Left forelimb (tissue), 1 donor: ENCODE data around the gene GASK1A.
"Not testable (repeated sequence)": the region's sequence is repeated elsewhere in the genome, so short reads cannot be mapped to it uniquely, and the experiment has no call there.

Experiments
- DNase-seq: peaks from one replicate; pipeline ENCODE4 v3.0.0-alpha.2; 2018; ENCODE audit warnings: low spot score

Gene GASK1A

DNA sequence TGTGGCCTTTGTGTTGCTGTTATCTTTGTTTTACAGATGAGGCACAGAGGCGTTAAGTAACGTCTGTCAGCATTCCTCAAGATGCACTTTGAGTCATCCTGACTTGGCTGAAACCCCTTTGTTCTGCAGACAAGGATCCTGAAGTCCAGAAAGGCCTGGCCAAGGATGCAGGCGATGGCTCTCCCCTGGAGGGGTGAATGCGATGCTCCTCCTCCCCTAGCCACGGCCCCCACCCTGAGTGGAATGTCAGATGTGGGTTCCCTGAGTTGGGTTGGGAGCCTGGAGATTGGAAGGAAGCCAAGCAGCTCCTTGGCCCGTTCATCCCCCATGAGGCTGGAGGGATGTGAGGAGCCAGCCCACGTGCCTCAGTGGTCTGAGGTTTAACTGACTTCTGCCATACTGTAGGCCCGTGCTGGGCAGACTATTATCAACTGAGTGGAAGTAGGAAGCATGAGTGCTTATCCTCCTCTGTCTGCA is 83.5 kb downstream of the GASK1A start:
- no peak for DNase-seq

DNA sequence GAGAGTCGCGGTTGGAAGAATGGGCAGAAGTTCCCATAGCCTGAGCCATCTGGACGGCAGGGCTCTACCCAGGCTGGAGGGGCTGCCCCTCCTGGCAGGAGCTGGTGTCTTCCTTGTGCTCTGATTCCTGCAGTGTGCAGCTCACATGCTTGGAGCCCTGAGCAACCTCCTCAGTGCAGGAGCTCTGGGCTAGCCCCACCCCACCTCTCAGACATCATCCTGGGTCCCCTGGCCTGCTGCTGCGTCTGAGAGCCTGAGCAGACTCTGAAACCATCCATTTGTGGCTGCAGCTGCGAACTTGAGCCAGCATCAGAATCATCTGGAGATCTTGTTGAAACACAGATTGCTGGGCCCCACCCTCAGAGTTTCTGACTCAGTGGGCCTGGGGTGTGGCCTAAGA is 84.0 kb downstream of the GASK1A start:
- DNase-seq: no peak

DNA sequence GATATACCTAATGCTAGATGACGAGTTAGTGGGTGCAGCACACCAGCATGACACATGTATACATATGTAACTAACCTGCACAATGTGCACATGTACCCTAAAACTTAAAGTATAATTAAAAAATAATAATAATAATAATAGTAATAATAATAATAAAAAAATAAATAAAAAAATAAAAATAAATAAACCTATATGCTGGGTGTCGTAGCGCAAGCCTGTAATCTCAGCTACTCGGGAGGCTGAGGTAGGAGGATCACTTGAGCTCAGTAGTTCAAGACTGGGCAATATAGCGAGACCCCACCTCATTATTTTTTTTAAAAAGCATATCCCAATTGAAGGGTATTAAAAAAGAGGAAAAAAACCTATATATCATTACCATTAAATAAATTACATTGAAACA is 91.6 kb downstream of the GASK1A start:
- DNase-seq: not testable (repeated sequence)

DNA sequence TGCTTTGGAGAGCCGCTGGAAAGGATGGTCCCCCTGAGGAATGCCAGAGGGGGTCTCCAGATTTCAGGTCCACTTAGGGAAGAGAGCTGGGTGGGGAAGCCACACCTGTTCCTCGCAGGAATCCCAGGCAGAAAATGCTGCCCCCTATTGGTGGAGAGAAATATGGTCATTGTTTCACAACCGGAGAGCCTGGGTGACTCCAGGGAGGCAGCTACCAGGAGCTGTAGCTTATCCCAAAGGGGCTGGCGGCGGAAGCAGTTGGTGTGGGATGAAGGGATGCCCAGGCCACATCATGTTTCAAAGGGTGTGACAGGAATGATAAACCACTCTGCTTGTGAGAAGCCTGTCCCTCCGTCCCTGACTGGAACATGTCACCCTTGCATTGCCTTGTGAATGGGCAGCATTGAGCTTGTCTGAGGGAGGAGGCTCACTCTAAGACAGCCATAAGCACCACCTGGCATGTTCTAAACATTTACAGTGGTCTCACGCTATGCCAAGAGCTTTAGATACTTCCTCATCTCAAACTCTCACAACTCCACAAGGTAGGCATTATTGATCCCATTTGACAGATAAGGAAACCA is 92.3 kb downstream of the GASK1A start:
- no peak for DNase-seq

DNA sequence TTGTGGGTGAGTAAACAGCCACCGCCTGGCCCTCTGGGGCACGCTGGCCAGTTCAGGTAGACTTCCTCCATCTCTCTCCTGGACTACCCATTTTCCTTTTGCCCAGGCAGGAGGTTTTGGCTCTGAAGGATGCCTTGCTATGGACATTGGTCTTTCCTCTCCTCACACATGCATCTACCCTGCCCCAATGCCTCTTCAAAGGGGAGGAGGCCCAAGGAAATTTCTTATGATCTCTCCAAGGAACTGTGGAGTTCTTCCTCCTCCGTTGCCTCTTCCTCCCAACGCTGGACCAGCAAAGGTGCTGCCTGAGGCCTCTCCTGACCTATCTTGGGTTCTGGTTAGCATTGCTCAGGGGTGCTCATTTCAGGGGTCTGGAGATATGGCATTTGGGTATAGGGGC is 93.2 kb downstream of the GASK1A start:
- DNase-seq: no peak

DNA sequence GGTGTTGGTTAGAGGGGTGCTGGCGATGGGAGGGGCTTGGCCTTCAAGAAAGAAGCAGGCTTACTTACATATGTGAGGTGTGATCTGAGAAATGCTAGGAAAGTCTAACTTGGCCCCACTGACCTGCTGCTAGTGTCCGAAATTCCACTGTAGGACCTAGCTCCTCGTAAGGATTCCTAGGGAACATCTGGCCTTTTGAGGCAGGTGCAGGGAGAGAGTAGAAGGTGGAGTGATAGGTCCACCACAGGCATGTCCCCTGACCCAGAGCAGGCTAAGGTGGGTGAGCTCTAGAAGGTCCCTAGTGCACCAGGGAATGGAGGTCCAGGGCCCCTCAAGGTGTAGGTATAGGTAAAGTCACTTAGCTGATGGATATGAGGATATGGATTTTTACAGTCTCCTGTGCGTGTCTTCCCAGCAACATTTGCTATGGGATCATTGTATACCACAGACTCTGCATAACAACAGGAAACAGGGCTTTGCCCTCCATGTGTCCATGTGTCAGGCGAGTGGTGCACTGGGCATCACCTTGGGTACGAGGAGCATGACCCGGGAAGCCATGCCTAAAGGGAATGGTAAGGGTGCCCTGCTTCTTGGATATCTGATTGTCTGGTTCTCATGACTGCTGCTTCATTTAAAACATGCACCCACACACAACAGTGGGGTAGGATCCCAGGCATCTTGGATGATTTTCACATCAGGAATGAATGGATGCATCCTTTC is 94.2 kb downstream of the GASK1A start:
- DNase-seq: no peak

DNA sequence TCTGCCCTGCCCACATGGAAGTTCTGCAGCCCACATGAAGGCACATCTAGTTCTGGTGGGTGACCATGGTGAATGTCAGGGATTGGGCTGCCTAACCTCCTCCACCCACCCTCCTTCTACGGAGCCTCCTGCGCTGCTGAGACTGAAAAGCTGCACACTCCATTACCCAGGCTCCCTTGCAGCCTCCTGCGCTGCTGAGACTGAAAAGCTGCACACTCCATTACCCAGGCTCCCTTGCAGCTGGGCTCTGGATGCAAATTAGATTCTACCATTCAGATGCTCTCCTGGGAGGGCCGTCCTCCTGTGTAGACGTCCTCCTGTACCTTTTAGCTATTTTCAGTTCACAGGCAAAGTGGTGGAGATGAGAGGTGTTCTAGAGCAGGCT is 94.7 kb downstream of the GASK1A start:
- DNase-seq: no peak

DNA sequence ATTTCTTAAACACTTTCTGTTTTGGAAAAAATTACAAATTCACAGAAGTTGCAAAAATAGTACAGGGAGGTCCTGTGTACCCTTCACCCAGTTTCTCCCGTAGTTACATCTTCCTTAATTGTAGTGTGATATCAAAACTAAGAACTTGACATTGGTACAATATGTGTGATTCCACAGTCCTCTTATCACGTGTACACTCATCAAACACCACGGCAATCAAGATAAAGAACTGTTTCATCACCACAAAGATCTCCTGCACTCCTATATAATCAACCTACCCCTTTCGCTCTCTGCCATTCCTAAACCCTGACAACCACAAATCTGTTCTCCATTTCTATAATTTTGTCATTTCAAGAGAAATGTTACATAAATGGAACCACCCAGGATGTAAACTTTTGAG is 95.4 kb downstream of the GASK1A start:
- DNase-seq: no peak

DNA sequence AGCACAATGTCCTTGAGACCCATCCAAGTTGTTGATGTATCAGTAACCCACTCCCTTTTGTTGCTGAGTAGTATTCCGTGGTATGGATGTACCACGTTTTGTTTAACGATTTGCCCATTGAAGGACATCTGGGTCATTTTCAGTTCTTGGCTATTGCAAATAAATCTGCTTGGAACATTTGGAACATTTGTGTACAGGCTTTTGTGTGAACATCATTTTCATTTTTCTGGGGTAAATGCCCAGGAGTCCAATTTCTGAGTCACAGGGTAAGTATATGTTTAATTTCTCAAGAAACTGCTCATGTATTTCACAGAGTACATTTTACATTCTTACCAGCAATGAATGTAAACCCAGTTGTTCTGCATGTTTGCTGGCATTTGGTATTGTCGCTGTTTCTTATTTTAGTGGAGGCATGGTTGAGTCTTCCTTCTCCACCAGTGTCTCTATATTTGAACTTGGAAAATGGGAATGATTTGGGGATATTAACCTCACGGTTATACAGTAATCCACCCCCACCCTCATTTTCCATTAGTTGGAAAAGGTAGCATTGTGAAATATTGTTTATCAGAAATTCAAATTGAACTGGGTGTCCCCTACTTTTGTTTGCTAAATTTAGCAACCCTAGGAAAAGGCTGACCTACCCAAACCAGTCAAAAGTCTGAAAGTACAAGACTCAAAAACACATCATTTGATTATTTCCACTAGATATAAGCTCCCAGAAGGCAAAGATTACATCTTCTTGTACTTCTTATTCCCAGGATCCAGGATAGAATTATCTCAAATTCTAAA is 96.0 kb downstream of the GASK1A start:
- DNase-seq: no peak

DNA sequence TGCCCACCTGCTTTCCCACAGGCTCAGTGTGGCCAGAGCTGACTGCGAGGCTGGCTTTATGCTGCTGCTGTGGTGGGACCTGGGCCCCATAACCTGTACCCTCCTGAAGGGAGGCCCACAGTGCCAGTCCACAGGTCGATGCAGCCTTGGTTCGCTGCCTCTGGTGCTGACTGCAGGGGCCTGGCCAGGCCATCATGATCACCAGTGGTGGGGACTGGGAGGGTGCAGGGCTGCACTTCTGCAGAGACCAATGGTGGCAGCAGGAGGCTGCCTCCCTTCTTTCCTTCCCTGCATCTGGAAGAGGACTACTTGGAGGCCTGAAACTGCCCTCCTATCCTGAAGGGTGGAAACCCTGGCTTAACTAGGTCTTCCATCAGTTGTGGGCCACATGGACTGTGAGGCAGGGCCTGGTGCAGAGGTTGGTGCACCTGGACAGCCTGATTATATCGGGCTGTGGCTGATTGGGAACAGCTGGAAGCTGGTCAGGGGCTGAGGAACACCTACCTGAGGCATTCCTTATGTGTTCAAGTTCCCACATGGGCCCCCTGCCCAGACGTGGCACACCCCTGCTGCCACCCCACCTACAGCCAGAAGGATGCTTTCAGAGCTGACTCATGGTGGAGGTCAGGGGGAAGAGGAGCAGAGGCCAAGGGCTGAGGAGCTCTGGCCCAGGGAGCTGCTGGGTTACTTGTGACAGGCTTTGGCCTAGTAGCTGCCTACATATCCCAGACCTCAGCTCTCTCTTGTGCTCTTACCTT is 97.0 kb downstream of the GASK1A start:
- DNase-seq: no peak

DNA sequence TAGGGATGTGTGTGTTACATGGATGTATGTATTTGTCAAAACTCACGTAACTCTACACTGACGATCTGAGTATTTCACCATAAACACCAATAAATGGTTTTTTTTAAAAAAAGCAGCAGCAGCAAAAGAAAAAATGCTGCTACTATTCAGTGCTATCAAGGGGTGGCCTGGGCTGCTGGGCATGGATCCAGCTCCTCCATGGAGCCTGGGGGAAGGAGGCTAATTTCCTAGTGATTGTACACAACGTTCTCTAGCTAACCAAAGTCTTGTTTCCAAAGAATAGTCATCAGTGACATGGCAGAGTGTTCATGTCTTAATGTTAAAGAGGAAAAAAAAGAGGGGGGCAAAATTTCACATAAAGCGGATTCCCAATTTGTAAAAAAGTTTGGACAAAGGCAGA is 97.7 kb downstream of the GASK1A start:
- no peak for DNase-seq

DNA sequence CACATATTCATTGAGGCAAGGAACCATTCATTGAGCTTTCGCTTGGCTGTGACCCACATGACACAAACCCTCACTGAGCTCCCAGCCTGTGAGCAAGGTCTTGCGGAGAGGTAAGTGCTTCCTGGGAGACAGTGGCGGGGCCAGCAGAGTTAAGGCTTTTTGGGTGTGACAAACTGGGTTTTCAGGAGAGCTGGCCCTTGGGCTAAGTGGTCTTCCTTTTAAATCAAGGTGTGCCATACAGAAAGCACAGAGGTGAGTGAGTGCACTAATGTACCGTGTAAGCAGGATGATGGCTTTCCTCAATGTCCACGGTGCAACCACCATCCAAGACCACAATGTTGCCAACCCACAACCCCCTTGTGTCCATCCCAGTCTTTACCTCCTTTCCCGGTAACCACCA is 98.2 kb downstream of the GASK1A start:
- no peak for DNase-seq

DNA sequence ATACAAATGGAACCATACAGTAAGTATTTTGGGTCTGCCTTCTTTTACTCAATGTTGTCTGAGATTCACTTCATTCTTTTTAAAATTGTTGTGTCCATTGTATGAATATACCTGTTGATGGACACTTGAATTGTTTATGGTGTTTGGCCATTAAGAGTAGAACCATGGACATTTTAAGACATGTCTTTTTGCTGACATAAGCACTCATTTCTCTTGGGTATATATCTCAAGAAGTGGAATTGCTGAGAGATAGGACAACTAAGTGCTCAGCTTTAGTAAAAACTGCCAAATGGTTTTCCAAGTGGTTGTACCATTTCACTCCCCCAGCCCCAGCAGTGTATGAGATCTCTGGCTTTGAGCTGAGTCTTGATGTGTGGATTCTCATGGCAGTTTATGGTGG is 98.6 kb downstream of the GASK1A start:
- no peak for DNase-seq

DNA sequence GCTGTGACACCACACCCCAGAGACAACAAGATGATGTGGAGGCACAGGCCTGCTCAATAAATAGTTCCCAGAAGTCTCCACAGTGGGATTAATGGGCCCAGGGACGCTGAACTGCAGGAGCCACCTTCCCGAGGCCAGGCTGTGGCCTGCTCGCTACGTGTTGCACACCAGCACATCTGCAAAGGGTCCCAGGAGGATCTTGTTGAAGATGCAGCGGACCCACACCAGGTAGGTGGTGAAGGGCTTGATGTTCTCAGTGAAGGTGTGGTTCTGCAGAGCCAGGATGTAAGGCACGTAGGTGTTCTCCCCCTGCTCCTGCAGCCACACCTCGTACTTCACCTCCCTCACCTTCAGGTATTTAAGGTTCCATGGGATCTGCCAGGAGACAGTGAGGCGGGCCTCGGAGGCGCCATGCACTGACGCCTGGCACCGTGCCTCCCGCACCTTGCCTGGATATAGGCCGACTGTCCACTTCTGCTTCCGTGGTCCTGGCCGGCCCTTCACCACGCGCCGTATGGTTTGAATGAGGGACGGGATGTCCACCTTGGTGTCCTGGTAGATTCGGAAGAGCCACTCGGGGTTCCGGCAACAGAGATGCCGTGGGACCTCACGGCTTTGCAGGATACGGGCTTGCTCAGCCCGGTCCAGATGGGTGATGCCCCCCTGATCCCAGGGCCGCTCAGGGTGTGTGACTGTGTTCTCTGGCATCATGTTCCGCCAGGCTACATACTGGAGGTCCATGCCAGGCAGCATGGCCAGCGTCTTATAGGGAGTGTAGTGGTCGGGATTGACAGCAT is 100.6 kb downstream of the GASK1A start:
- DNase-seq: no peak

DNA sequence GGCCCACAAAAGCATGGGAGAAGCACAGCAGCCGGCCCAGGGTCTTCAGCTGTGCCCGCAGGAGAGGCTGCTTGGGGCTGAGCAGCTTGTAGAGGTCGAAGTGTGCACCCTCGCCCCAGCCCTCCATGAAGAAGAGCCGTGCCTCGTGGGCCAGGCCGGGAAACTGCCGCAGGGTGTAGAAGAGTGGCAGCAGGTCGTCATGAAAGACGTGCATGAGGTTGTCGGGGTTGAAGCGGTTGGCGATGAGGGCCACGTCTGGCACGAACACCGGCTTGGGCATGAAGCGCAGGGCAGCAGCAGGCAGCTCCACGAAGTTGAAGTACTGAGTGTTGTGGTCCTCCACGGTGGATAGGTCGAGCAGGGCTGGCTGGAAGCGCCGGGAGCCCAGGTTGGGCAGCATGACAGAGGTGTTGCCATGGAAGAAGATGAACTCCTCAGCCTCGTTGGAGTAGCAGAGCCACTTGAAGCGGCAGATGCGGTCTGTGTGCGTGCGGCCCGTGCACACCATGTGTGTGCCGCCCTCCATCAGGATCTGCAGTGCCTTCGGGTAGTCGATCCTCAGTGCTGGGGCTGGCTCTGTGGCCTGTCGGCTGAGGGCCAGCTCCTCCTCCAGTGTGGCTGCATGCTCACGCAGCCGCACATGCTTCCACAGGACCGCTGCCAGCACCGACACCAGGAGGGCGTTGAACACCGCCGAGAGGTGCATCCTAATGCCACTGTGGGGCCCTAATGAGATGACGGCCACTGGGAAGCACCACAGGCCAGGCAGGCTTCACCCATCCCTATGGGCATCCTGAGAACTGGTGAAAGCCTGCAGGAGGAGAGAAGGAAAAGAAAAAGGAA is 101.8 kb downstream of the GASK1A start:
- DNase-seq: no peak

DNA sequence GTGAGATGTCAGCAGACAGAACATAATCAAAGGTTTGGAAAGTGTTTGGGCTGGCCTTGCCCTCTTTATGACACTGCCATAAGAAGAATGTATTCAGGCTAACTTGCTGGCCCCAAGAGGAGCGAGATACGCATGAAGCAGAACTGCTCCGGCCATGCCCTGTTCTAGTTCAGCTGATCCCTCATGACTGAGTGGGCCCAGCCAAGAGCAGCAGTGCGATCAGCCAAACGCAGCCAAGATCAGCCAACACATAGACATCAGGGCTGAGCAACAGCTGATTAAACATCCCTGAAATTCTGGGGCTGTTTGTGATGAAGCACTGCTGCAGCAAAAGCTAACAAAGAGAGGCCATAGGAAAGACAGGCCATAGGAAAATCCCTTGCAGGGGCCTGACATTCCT is 102.7 kb downstream of the GASK1A start:
- no peak for DNase-seq

DNA sequence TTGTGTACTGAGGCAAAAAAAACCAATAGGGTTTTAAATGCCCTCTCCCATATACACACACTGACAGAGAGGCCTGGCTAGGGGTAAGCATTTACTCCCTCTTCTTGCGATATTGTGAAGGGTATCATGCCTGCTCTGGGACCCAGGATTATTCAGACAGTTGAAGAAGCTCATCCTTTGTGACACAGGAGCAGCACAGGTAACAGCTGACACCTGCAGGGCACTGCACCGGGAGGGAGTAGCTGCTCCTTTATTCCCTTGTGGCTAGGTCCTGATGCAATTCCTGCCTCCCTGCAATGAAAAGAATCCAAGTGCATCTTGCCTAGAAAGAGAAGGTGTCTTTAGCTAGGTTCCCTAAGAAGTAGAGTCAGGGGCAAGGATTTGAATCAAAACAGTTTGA is 103.3 kb downstream of the GASK1A start:
- no peak for DNase-seq

DNA sequence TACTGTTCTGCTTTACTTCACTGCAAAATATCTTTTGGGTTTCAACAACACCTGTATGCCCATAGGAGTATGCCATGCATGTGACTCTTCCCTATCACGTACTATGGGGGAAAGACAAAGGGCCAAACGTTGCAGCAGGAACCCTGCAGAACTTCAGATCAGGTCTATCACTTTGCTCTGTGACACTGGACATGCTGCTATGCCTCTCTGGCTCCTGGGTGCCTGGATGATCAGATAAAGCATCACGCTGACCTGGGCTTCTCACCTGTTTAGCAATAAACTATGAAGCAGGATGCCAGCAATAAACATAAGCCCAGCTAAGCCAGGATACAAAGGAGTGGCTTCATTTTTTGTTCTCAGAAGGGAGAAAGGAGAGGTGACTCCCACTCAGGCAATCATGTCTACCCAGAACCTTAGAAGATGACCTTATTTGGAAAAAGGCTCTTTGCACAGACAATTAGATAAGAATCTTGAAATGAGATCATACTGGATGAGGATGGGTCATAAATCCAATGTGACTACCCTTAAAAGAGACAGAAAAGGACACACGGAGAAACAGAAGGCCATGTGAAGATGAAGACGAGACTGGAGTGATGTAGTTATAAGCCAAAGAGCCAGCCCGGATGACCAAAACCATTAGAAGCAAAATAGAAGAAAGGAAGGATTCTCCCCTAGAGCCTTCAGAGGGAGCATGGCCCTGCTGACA is 107.5 kb downstream of the GASK1A start:
- no peak for DNase-seq

DNA sequence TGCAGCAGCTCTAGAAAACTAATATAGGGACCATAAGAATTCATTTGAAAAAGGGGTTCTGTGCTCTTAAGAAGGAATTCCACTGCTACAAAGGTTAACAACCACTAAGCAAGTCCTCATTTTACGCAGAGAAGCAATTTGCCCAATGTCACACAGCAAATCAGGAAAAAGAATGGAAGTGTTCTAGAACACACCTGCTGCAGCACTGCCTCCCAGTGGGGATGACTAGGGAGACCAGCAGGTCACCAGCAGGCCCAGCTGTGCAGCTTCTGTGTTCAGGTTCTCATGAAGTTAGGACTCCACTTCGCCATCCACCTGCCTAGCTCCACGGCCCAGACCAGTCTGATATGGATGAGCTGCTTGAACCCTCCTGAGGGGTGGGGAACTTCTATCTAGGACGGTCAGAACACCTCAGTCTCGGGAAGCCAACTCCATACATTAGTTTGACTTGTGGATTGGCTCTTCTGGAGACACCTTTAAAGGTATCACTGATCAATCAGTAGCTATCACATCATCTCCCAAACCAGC is 108.2 kb downstream of the GASK1A start:
- DNase-seq: no peak

DNA sequence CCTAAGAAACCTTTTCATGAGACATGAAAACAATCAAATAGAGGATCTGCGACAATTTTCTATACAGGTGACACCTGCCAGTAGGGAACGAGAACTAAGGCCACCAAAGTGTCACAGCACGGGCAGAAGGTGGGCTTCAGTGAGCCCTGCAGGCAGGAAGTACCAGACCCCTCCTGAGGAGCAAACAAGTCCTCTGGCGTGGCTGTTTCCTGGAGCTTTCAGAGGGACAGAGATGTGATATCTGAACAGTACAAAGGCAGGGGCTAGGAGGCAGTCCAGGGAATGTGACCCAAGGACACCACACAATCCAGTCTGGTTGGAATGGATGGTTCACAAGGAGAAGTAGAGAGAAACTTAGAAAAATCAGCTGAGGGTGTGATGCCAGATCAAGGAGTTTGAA is 110.0 kb downstream of the GASK1A start:
- no peak for DNase-seq
